Measurements from ENCODE around the gene TARBP1.
"Not testable (repeated sequence)": the region's sequence is repeated elsewhere in the genome, so short reads cannot be mapped to it uniquely, and the experiment has no call there.

Gene TARBP1

GRCh38 chr1:234431255-234431654 lies 47.7 kb downstream of the TARBP1 start:
- no peak for DNase-seq

- DNase-seq = no peak
Measured at GRCh38 chr1:234430691-234431090, 48.3 kb downstream of the TARBP1 start.

- no peak for DNase-seq
Measured at GRCh38 chr1:234429434-234429806, 49.6 kb downstream of the TARBP1 start.

GRCh38 chr1:234427950-234428646 lies 50.9 kb downstream of the TARBP1 start:
- no peak for DNase-seq

- no peak for DNase-seq
Measured at GRCh38 chr1:234413990-234414389, 65.0 kb downstream of the TARBP1 start.

GRCh38 chr1:234413485-234413884 lies 65.5 kb downstream of the TARBP1 start:
- DNase-seq = no peak

- no peak for DNase-seq
Measured at GRCh38 chr1:234412830-234413229, 66.1 kb downstream of the TARBP1 start.

- DNase-seq = no peak
Measured at GRCh38 chr1:234409328-234409727, 69.7 kb downstream of the TARBP1 start.

- no peak for DNase-seq
Measured at GRCh38 chr1:234408757-234409156, 70.2 kb downstream of the TARBP1 start.

GRCh38 chr1:234406871-234407270 lies 72.1 kb downstream of the TARBP1 start:
- DNase-seq = no peak

- DNase-seq = no peak
Measured at GRCh38 chr1:234405676-234406075, 73.3 kb downstream of the TARBP1 start.

- DNase-seq = no peak
Measured at GRCh38 chr1:234402939-234403338, 76.0 kb downstream of the TARBP1 start.

GRCh38 chr1:234401658-234402057 lies 77.3 kb downstream of the TARBP1 start:
- DNase-seq = no peak

GRCh38 chr1:234400773-234401172 lies 78.2 kb downstream of the TARBP1 start:
- DNase-seq = no peak

GRCh38 chr1:234399515-234399914 lies 79.5 kb downstream of the TARBP1 start:
- DNase-seq = not testable (repeated sequence)

- no peak for DNase-seq
Measured at GRCh38 chr1:234398849-234399381, 80.1 kb downstream of the TARBP1 start.

GRCh38 chr1:234397732-234398131 lies 81.2 kb downstream of the TARBP1 start:
- DNase-seq = no peak

- DNase-seq = no peak
Measured at GRCh38 chr1:234396871-234397270, 82.1 kb downstream of the TARBP1 start.

- no peak for DNase-seq
Measured at GRCh38 chr1:234396092-234396491, 82.9 kb downstream of the TARBP1 start.

GRCh38 chr1:234395297-234395696 lies 83.7 kb downstream of the TARBP1 start:
- DNase-seq = no peak

GRCh38 chr1:234393190-234393589 lies 85.8 kb downstream of the TARBP1 start:
- DNase-seq = no peak

GRCh38 chr1:234388094-234388493 lies 90.9 kb downstream of the TARBP1 start:
- no peak for DNase-seq

GRCh38 chr1:234386122-234386521 lies 92.9 kb downstream of the TARBP1 start:
- DNase-seq = no peak

- DNase-seq = no peak
Measured at GRCh38 chr1:234381699-234382555, 97.1 kb downstream of the TARBP1 start.

All from NCI-H748 treated with DMSO at 0.1 percent for 48 hours (cell line).